Measurements from ENCODE around the gene SOS2.
A peak's percentile ranks its signal among the peaks of the same experiment; 100 is the strongest.

The SOS2 gene

DNA sequence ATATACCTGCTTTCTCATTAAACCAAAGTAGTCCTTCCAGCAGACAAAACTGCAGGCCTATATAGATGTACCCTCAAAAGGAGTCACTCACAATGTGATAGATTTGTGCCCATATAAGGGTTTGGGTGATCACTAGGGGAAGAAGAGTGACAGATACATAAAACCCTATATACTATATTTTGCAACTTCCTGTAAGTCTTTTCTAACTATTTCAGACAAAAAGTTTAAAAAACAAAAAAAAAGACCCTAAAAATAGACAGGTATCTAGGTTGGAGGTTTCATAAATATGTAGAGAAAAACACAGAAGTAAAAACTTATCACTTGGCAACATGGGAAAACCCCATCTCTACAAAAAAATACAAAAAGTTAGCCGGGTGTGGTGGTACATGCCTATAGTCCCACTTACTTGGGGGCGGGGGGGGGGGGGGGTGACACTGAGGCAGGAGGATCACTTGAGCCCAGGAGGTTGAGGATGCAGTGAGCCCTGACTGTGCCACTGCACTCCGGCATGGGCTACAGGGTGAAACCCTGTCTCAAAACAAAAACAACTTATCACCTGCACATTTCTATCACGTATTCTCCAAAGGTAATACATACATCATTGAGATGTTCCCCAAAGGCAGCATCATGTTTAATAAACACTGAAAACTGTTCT lies 117.9 kb downstream of the SOS2 start:
- peaks cover 3% of the 10 kb centered on the region for H3K79me1 ChIP-seq (ENCODE audit: low read length)
- H3K4ac ChIP-seq (ENCODE audit: low read depth, low read length) = no peak overlapping the region
- H3K27ac ChIP-seq (ENCODE audit: low read depth, low read length) = no peak overlapping the region
- no peak overlapping the region for H3K4me2 ChIP-seq (ENCODE audit: low read length)
- H3K79me2 ChIP-seq (ENCODE audit: control insufficient read depth, insufficient read depth, low read length) = peaks cover 14% of the 10 kb centered on the region
- no peak overlapping the region for H3K9ac ChIP-seq (ENCODE audit: low read length)
- H3K27me3 ChIP-seq (ENCODE audit: insufficient read depth, low read length, poor library complexity) = no peaks in the 10 kb centered on the region
- no peak overlapping the region for H4K5ac ChIP-seq (ENCODE audit: low read length)
- no peak overlapping the region for H3K4me3 ChIP-seq (ENCODE audit: low read length)
- no peak overlapping the region for H2BK15ac ChIP-seq (replicated peaks; ENCODE audit: low read depth)
- peaks cover 4% of the 10 kb centered on the region for H3K36me3 ChIP-seq (ENCODE audit: control insufficient read depth, insufficient read depth, low read length)
- H2BK5ac ChIP-seq (ENCODE audit: low read length) = no peak overlapping the region
- H3K23ac ChIP-seq (ENCODE audit: low read length) = no peak overlapping the region
- H2BK120ac ChIP-seq (ENCODE audit: low read depth, low read length) = no peak overlapping the region
- no peak overlapping the region for H3K56ac ChIP-seq (ENCODE audit: low read length)
- H3K4me1 ChIP-seq (ENCODE audit: control insufficient read depth, low read depth, low read length) = no peaks in the 10 kb centered on the region
- no CpG with 5 or more reads among the region's 4 CpGs for WGBS (ENCODE audit: extremely low coverage, insufficient coverage, low lambda C conversion rate)
- H2AK5ac ChIP-seq (ENCODE audit: low read length) = no peak overlapping the region
- H4K8ac ChIP-seq (ENCODE audit: low read depth, low read length) = no peak overlapping the region
- H3K18ac ChIP-seq (ENCODE audit: low read length) = no peak overlapping the region
- DNase-seq = no peak

- H3K4me2 ChIP-seq (ENCODE audit: low read length) = no peak overlapping the region
- no CpG with 5 or more reads among the region's 4 CpGs for WGBS (ENCODE audit: extremely low coverage, insufficient coverage, low lambda C conversion rate)
- H3K27ac ChIP-seq (ENCODE audit: low read depth, low read length) = no peak overlapping the region
- H3K79me2 ChIP-seq (ENCODE audit: control insufficient read depth, insufficient read depth, low read length) = peaks cover 6% of the 10 kb centered on the region
- no peak overlapping the region for H4K5ac ChIP-seq (ENCODE audit: low read length)
- no peak overlapping the region for H4K8ac ChIP-seq (ENCODE audit: low read depth, low read length)
- no peak overlapping the region for H3K4me3 ChIP-seq (ENCODE audit: low read length)
- H2BK5ac ChIP-seq (ENCODE audit: low read length) = no peak overlapping the region
- no peak for DNase-seq
- peaks cover 4% of the 10 kb centered on the region for H3K36me3 ChIP-seq (ENCODE audit: control insufficient read depth, insufficient read depth, low read length)
- H2BK120ac ChIP-seq (ENCODE audit: low read depth, low read length) = no peak overlapping the region
- no peak overlapping the region for H2BK15ac ChIP-seq (replicated peaks; ENCODE audit: low read depth)
- no peak overlapping the region for H3K4ac ChIP-seq (ENCODE audit: low read depth, low read length)
- H3K9ac ChIP-seq (ENCODE audit: low read length) = no peak overlapping the region
- H3K56ac ChIP-seq (ENCODE audit: low read length) = no peak overlapping the region
- H3K18ac ChIP-seq (ENCODE audit: low read length) = no peak overlapping the region
- H3K23ac ChIP-seq (ENCODE audit: low read length) = no peak overlapping the region
- H2AK5ac ChIP-seq (ENCODE audit: low read length) = no peak overlapping the region
- H3K27me3 ChIP-seq (ENCODE audit: insufficient read depth, low read length, poor library complexity) = no peaks in the 10 kb centered on the region
- peaks cover 3% of the 10 kb centered on the region for H3K79me1 ChIP-seq (ENCODE audit: low read length)
- H3K4me1 ChIP-seq (ENCODE audit: control insufficient read depth, low read depth, low read length) = no peaks in the 10 kb centered on the region
These were observed 120.9 kb downstream of the SOS2 start for GRCh38 chr14:50110323-50111037.

- Histone ChIP-seq H4K5ac (ENCODE audit: low read length) (no peak overlapping the region), H3K36me3 (ENCODE audit: control insufficient read depth, insufficient read depth, low read length) (peaks cover 2% of the 10 kb centered on the region), H3K23ac (ENCODE audit: low read length) (no peak overlapping the region), H3K4me1 (ENCODE audit: control insufficient read depth, low read depth, low read length) (no peaks in the 10 kb centered on the region), H4K8ac (ENCODE audit: low read depth, low read length) (no peak overlapping the region), H2BK15ac (replicated peaks; ENCODE audit: low read depth) (no peak overlapping the region), H2BK120ac (ENCODE audit: low read depth, low read length) (no peak overlapping the region), H3K79me2 (ENCODE audit: control insufficient read depth, insufficient read depth, low read length) (peaks cover under 1% of the 10 kb centered on the region), H3K27me3 (ENCODE audit: insufficient read depth, low read length, poor library complexity) (no peaks in the 10 kb centered on the region), H3K27ac (ENCODE audit: low read depth, low read length) (no peak overlapping the region), H2AK5ac (ENCODE audit: low read length) (no peak overlapping the region), H3K18ac (ENCODE audit: low read length) (no peak overlapping the region), H3K9ac (ENCODE audit: low read length) (no peak overlapping the region), H2BK5ac (ENCODE audit: low read length) (no peak overlapping the region), H3K4me2 (ENCODE audit: low read length) (no peak overlapping the region), H3K79me1 (ENCODE audit: low read length) (peaks cover under 1% of the 10 kb centered on the region), H3K4me3 (ENCODE audit: low read length) (no peak overlapping the region), H3K56ac (ENCODE audit: low read length) (no peak overlapping the region), H3K4ac (ENCODE audit: low read depth, low read length) (no peak overlapping the region)
- WGBS (ENCODE audit: extremely low coverage, insufficient coverage, low lambda C conversion rate) = no CpG with 5 or more reads among the region's 6 CpGs
- peak; percentile 48 for DNase-seq
These were observed 122.0 kb downstream of the SOS2 start for GRCh38 chr14:50109342-50109741.

DNA sequence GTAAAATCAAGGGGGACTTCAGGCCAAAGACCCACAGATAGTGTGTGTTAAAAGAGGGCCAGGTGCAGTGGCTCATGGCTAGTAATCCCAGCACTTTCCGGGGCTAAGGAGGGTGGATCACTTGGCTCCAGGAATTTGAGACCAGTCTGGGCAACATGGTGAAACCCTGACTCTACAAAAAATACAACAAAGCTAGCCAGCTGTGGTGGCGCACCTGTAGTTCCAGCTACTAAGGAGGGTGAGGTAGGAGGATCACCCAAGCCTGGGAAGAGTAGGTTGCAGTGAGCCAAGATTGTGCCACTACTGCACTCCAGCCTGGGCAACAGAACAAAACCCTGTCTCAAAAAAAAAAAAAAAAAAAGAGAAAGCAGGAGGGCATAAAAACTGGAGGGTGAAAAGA lies 123.5 kb downstream of the SOS2 start:
- H2BK120ac ChIP-seq (ENCODE audit: low read depth, low read length) = no peak overlapping the region
- no peak overlapping the region for H2BK15ac ChIP-seq (replicated peaks; ENCODE audit: low read depth)
- no peak overlapping the region for H3K4ac ChIP-seq (ENCODE audit: low read depth, low read length)
- peaks cover 2% of the 10 kb centered on the region for H3K36me3 ChIP-seq (ENCODE audit: control insufficient read depth, insufficient read depth, low read length)
- no peak overlapping the region for H3K4me3 ChIP-seq (ENCODE audit: low read length)
- H3K79me2 ChIP-seq (ENCODE audit: control insufficient read depth, insufficient read depth, low read length) = no peaks in the 10 kb centered on the region
- H3K4me2 ChIP-seq (ENCODE audit: low read length) = no peak overlapping the region
- H2BK5ac ChIP-seq (ENCODE audit: low read length) = no peak overlapping the region
- H3K56ac ChIP-seq (ENCODE audit: low read length) = no peak overlapping the region
- H3K18ac ChIP-seq (ENCODE audit: low read length) = no peak overlapping the region
- no peak overlapping the region for H2AK5ac ChIP-seq (ENCODE audit: low read length)
- H3K79me1 ChIP-seq (ENCODE audit: low read length) = no peaks in the 10 kb centered on the region
- H3K23ac ChIP-seq (ENCODE audit: low read length) = no peak overlapping the region
- no peak overlapping the region for H4K5ac ChIP-seq (ENCODE audit: low read length)
- H3K9ac ChIP-seq (ENCODE audit: low read length) = no peak overlapping the region
- H3K27ac ChIP-seq (ENCODE audit: low read depth, low read length) = no peak overlapping the region
- no CpG with 5 or more reads among the region's 2 CpGs for WGBS (ENCODE audit: extremely low coverage, insufficient coverage, low lambda C conversion rate)
- no peaks in the 10 kb centered on the region for H3K4me1 ChIP-seq (ENCODE audit: control insufficient read depth, low read depth, low read length)
- no peak for DNase-seq
- H3K27me3 ChIP-seq (ENCODE audit: insufficient read depth, low read length, poor library complexity) = no peaks in the 10 kb centered on the region
- H4K8ac ChIP-seq (ENCODE audit: low read depth, low read length) = no peak overlapping the region

- Histone ChIP-seq H2AK5ac (ENCODE audit: low read length) (no peak overlapping the region), H3K56ac (ENCODE audit: low read length) (no peak overlapping the region), H3K27ac (ENCODE audit: low read depth, low read length) (no peak overlapping the region), H3K79me2 (ENCODE audit: control insufficient read depth, insufficient read depth, low read length) (no peaks in the 10 kb centered on the region), H2BK5ac (ENCODE audit: low read length) (no peak overlapping the region), H3K4me3 (ENCODE audit: low read length) (no peak overlapping the region), H3K4me1 (ENCODE audit: control insufficient read depth, low read depth, low read length) (no peaks in the 10 kb centered on the region), H3K18ac (ENCODE audit: low read length) (no peak overlapping the region), H3K4me2 (ENCODE audit: low read length) (no peak overlapping the region), H3K9ac (ENCODE audit: low read length) (no peak overlapping the region), H3K23ac (ENCODE audit: low read length) (no peak overlapping the region), H3K36me3 (ENCODE audit: control insufficient read depth, insufficient read depth, low read length) (no peaks in the 10 kb centered on the region), H3K79me1 (ENCODE audit: low read length) (no peaks in the 10 kb centered on the region), H2BK120ac (ENCODE audit: low read depth, low read length) (no peak overlapping the region), H3K27me3 (ENCODE audit: insufficient read depth, low read length, poor library complexity) (no peaks in the 10 kb centered on the region), H2BK15ac (replicated peaks; ENCODE audit: low read depth) (no peak overlapping the region), H4K8ac (ENCODE audit: low read depth, low read length) (no peak overlapping the region), H3K4ac (ENCODE audit: low read depth, low read length) (no peak overlapping the region), H4K5ac (ENCODE audit: low read length) (no peak overlapping the region)
- WGBS (ENCODE audit: extremely low coverage, insufficient coverage, low lambda C conversion rate) = no CpG with 5 or more reads among the region's 4 CpGs
- DNase-seq = no peak
These were observed 125.2 kb downstream of the SOS2 start for GRCh38 chr14:50106178-50106577.
